Measurements from ENCODE around the gene ZNF212.

DNA sequence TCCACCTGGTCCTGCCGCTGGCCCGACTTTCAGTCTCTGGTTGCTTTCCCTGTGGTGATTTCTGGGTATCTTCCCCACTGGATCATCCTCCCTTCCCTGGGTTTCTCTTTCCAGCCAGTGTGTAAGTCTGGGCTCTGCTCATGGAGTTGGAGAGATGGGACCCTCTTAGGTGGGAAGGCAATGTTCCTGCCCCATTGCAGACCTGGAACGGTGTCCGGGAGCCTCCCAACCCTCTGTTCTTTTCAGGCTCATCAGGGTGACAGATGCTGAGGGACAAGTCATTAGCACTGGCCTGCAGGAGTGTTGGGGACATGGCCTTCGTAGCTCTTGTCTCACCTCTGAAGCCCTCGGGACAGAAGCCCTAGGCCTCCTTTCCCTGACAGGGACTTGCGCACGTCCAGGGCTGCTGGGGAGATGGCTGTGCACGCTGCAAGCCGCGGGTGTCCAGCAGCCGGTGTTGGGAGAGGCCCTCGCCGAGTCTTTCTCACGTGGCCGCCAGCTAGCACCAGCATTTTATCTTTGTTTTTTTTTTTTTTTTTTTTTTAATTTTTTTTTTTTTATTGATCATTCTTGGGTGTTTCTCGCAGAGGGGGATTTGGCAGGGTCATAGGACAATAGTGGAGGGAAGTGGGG lies 39.8 kb downstream of the ZNF212 start:
- TF ChIP-seq, protein P1, sequence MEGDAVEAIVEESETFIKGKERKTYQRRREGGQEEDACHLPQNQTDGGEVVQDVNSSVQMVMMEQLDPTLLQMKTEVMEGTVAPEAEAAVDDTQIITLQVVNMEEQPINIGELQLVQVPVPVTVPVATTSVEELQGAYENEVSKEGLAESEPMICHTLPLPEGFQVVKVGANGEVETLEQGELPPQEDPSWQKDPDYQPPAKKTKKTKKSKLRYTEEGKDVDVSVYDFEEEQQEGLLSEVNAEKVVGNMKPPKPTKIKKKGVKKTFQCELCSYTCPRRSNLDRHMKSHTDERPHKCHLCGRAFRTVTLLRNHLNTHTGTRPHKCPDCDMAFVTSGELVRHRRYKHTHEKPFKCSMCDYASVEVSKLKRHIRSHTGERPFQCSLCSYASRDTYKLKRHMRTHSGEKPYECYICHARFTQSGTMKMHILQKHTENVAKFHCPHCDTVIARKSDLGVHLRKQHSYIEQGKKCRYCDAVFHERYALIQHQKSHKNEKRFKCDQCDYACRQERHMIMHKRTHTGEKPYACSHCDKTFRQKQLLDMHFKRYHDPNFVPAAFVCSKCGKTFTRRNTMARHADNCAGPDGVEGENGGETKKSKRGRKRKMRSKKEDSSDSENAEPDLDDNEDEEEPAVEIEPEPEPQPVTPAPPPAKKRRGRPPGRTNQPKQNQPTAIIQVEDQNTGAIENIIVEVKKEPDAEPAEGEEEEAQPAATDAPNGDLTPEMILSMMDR (IDR thresholded peaks at IDR 0.05) = no peak
- TF ChIP-seq POLR2A (IDR thresholded peaks at IDR 0.05) = no peak

All from esophagus squamous epithelium (tissue), 4 donors.